B cell (primary cell): Measurements from ENCODE around the gene DAB1. TPM values are rescaled to one million over a fixed set of nuclear protein-coding genes. Genes with fewer than 3 reads are reported as not detected.

ENCODE experiments used
- ATAC-seq: fragments of 200-7000 bp; cut with Tn5 transposase; one replicate; pipeline ENCODE4 v1.10.0; 2021; ENCODE audit warnings: low read depth, mild to moderate bottlenecking, moderate number of reproducible peaks, moderate library complexity
- CTCF ChIA-PET: fragments of 350-600 bp; sonication (Branson Sonifier 250); formaldehyde crosslinking; loops from one replicate; lab custom pipeline; 2021; ENCODE audit warnings: antibody characterized with exemption, inconsistent platforms; lab: Charles Lee
- POLR2A ChIA-PET: fragments of 350-600 bp; sonication (Branson Sonifier 250); formaldehyde crosslinking; loops from one replicate; lab custom pipeline; 2021; ENCODE audit warnings: antibody characterized with exemption; lab: Charles Lee
- DNase-seq: peaks from one replicate; pipeline ENCODE4 v3.0.0; 2013
- H2AFZ ChIP-seq: 2 replicates; pipeline ENCODE4 v1.6.1; 2012; ENCODE audit warnings: mild to moderate bottlenecking, low read depth, low read length; ENCODE audit not compliant: insufficient read depth, poor library complexity, severe bottlenecking
- H3K27ac ChIP-seq, 2 donors: 1 replicate in 1 of 2; 2 replicates in 1 of 2; pipeline ENCODE4 v1.5.1; 2012 to 2013; ENCODE audit warnings: low read length in 2 of 2, mild to moderate bottlenecking in 2 of 2, moderate library complexity in 1 of 2
- H3K27me3 ChIP-seq, 4 experiments: fragments of 200-600 bp in 1 of 4; sonication (generic) in 1 of 4; replicated peaks in 1 of 4; 1 replicate in 2 of 4; 2 replicates in 2 of 4; pipeline versions ENCODE4 v1.6.1 to v1.7.0; 2013 to 2016; ENCODE audit warnings: low read length in 3 of 4, mild to moderate bottlenecking in 2 of 4, mixed read lengths in 1 of 4, moderate library complexity in 1 of 4; ENCODE audit not compliant: insufficient read depth in 4 of 4, control insufficient read depth in 3 of 4; ENCODE audit errors: control extremely low read depth in 1 of 4
- H3K36me3 ChIP-seq, 2 experiments: replicated peaks in 1 of 2; 1 replicate in 1 of 2; 2 replicates in 1 of 2; pipeline versions ENCODE4 v1.6.1 to v1.7.1; 2013; ENCODE audit warnings: low read length in 1 of 2; ENCODE audit not compliant: insufficient read depth in 2 of 2, control insufficient read depth in 1 of 2; ENCODE audit errors: control extremely low read depth in 1 of 2, extremely low read depth in 1 of 2
- H3K4me1 ChIP-seq, 2 donors: fragments of 200-600 bp in 1 of 2; sonication (generic) in 1 of 2; 1 replicate in 1 of 2; 2 replicates in 1 of 2; pipeline versions ENCODE4 v1.5.1 to v1.6.1; 2013 to 2017; ENCODE audit warnings: low read length in 2 of 2; ENCODE audit not compliant: control insufficient read depth in 2 of 2, insufficient read depth in 2 of 2
- H3K4me2 ChIP-seq: replicated peaks from 2 replicates; pipeline ENCODE3; 2012; ENCODE audit warnings: mild to moderate bottlenecking, low read depth, low read length; ENCODE audit not compliant: poor library complexity, severe bottlenecking
- H3K4me3 ChIP-seq, 5 experiments: fragments of 200-600 bp in 1 of 5; sonication (generic) in 1 of 5; 1 replicate in 3 of 5; 2 replicates in 2 of 5; pipeline versions ENCODE4 v1.5.1 to v1.7.0; 2011 to 2016; ENCODE audit warnings: low read length in 4 of 5, mild to moderate bottlenecking in 4 of 5, low read depth in 2 of 5, control low read depth in 1 of 5, moderate library complexity in 1 of 5; ENCODE audit not compliant: insufficient read depth in 1 of 5; ENCODE audit errors: control extremely low read depth in 1 of 5, extremely low read depth in 1 of 5
- H3K79me2 ChIP-seq: fragments of 200-600 bp; sonication (generic); one replicate; pipeline ENCODE4 v1.6.0; 2016; ENCODE audit warnings: low read length; ENCODE audit not compliant: control insufficient read depth, insufficient read depth
- H3K9ac ChIP-seq: fragments of 200-600 bp; sonication (generic); 2 replicates; pipeline ENCODE4 v1.6.1; 2017; ENCODE audit warnings: mild to moderate bottlenecking, low read length, moderate library complexity
- H3K9me3 ChIP-seq, 3 donors: one replicate each; pipeline versions ENCODE4 v1.6.1 to v1.7.1; 2013; ENCODE audit warnings: low read length in 2 of 3; ENCODE audit not compliant: control insufficient read depth in 2 of 3, insufficient read depth in 1 of 3; ENCODE audit errors: control extremely low read depth in 1 of 3
- H4K20me1 ChIP-seq: 2 replicates; pipeline ENCODE4 v1.6.0; 2012; ENCODE audit warnings: mild to moderate bottlenecking, low read length; ENCODE audit not compliant: insufficient read depth, control insufficient read depth, poor library complexity, severe bottlenecking
- H3K27ac Mint-ChIP-seq: one replicate; pipeline ENCODE4 v1.8.0; 2021; ENCODE audit warnings: mixed read lengths
- H3K27me3 Mint-ChIP-seq: one replicate; pipeline ENCODE4 v1.8.0; 2021; ENCODE audit warnings: mixed read lengths
- H3K4me1 Mint-ChIP-seq: one replicate; pipeline ENCODE4 v1.8.0; 2021; ENCODE audit warnings: mixed read lengths
- H3K4me3 Mint-ChIP-seq: one replicate; pipeline ENCODE4 v1.8.0; 2021; ENCODE audit warnings: mixed read lengths
- H3K9me3 Mint-ChIP-seq: one replicate; pipeline ENCODE4 v1.8.0; 2022; ENCODE audit warnings: mixed read lengths; ENCODE audit not compliant: insufficient read depth
- EZH2 ChIP-seq: IDR thresholded peaks from 2 replicates; pipeline ENCODE4 v1.6.1; 2012; ENCODE audit warnings: borderline replicate concordance, low read depth, mild to moderate bottlenecking, moderate library complexity, low read length; ENCODE audit not compliant: insufficient read depth, poor library complexity, severe bottlenecking
- WGBS: methylation state at CpG from one replicate; pipeline ENCODE4 v1.1.5; 2013; ENCODE audit warnings: missing lambda C conversion rate; ENCODE audit not compliant: insufficient coverage; 5-methylcytosine and 5-hydroxymethylcytosine counted together
- intact Hi-C: fragments of 100-400 bp; cut with micrococcal nuclease; formaldehyde crosslinking; loops from one replicate; pipeline ENCODE4 v1.10.0; 2022
- polyA plus RNA-seq: library from polyadenylated mRNA; depleted of rRNA; stranded (reverse); fragments of >200 nt; gene quantifications from 2 replicates; pipeline ENCODE4 v1.2.3, GENCODE V29; 2012
- total RNA-seq, 2 donors: library from RNA; stranded (reverse); fragments of 120-200 nt in 1 of 2; gene quantifications; 1 replicate in 1 of 2; 2 replicates in 1 of 2; pipeline versions ENCODE4 v1.2.3 to v1.2.4, GENCODE V29; 2013 to 2022
- TF ChIP-seq, protein P1 (sequence below): fragments of 200-600 bp; IDR thresholded peaks from one replicate; pipeline ENCODE4 v1.8.0; 2022; ENCODE audit warnings: antibody characterized with exemption, mild to moderate bottlenecking

Gene DAB1
- total and polyA plus RNA-seq, 2 donors (not counting 1 experiment from before 2014, with no cell fraction given): not detected

DNA sequence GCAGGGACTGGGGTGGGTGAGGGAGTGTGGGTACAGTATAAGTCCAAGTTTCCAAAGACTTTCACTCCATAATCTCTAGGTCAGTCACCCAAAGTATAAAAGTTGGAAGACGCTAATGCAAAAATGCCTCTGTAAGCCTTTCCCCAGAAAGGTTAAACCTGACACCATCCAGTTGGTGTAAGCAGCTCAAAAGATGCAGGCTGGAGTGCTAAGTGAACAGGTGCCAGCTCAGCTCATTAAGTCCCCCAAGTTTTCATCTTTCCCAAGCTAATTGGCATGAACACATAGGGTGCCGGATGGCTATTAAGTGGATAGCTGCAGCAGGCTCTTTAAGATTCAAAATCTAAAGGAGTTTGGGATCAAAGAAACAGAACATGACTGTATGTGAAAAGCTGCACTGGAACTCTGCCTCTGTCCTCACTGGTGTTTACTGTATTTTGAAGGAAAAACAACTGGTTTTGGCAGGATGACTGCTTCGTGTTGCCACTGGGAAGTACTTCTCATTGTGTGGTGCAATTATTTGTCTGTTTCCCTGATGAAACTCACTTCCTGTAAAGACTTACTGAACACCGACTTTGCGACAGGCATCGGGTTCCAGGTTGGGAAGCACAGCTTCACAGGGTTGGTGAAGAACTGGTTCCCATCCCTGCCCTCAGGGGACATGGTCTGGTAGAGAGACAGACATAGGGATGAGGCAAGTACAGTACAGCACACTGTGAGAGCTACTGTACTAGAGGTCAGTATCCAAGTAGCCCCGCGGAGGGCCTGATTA lies 152.7 kb downstream of the DAB1 start:
- Mint-ChIP-seq H3K27me3 (no peaks in the 10 kb centered on the region), H3K9me3 (no peaks in the 10 kb centered on the region), H3K4me3 (no peak overlapping the region), H3K4me1 (no peaks in the 10 kb centered on the region), H3K27ac (no peak overlapping the region)
- Histone ChIP-seq H3K4me2 (no peak overlapping the region), H4K20me1 (no peaks in the 10 kb centered on the region), H3K4me1 (no peaks in the 10 kb centered on the region), H3K27ac (no peak overlapping the region), H3K36me3 (no peaks in the 10 kb centered on the region), H3K9ac (no peak overlapping the region), H3K9me3 (no peaks in the 10 kb centered on the region), H3K4me3 (no peak overlapping the region), H2AFZ (no peak overlapping the region), H3K27me3 (no peaks in the 10 kb centered on the region), H3K79me2 (no peaks in the 10 kb centered on the region)
- ChIA-PET POLR2A (no interaction called here), CTCF (no interaction called here)
- no peak for ATAC-seq
- WGBS: 86% methylated on average over 4 of the region's 8 CpGs
- no peak for DNase-seq
- intact Hi-C loops: no loop called here
- TF ChIP-seq, protein P1, sequence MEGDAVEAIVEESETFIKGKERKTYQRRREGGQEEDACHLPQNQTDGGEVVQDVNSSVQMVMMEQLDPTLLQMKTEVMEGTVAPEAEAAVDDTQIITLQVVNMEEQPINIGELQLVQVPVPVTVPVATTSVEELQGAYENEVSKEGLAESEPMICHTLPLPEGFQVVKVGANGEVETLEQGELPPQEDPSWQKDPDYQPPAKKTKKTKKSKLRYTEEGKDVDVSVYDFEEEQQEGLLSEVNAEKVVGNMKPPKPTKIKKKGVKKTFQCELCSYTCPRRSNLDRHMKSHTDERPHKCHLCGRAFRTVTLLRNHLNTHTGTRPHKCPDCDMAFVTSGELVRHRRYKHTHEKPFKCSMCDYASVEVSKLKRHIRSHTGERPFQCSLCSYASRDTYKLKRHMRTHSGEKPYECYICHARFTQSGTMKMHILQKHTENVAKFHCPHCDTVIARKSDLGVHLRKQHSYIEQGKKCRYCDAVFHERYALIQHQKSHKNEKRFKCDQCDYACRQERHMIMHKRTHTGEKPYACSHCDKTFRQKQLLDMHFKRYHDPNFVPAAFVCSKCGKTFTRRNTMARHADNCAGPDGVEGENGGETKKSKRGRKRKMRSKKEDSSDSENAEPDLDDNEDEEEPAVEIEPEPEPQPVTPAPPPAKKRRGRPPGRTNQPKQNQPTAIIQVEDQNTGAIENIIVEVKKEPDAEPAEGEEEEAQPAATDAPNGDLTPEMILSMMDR: no peak
- TF ChIP-seq EZH2: no peak

DNA sequence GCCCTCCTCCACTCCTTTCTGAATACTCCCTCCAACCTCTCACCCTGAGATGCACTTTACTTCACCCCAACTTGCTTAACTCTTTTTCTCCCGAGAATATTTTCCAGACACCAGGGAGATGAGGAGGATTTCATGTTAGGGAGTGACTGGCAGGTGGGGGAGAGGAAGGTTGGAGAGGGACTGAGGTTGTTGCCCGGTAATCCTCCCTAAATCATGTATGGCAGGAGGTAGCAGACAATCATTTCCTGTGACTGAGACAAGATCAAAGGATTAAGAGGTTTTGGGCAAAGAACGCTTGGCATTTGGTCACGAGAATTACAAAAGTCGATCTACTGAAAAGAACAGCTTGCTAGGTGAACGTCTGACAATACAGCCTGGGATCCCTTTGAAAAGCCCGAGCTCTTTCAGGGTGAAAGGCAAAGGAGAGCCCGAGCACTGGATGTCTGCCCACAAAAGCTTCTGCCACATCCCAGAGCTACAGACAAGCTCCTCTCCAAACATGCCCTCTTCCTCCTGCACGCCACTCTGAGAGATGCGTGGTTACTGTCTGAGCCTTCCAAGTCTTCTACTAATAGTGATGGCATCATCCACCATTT lies 154.1 kb downstream of the DAB1 start:
- TF ChIP-seq, protein P1: no peak
- TF ChIP-seq EZH2: no peak
- ChIA-PET CTCF (no interaction called here), POLR2A (no interaction called here)
- intact Hi-C loops: no loop called here
- ATAC-seq: no peak
- H3K9me3 ChIP-seq: no peaks in the 10 kb centered on the region
- Mint-ChIP-seq H3K4me1 (no peaks in the 10 kb centered on the region), H3K27me3 (no peaks in the 10 kb centered on the region), H3K27ac (no peak overlapping the region), H3K9me3 (no peaks in the 10 kb centered on the region), H3K4me3 (no peak overlapping the region)
- no peaks in the 10 kb centered on the region for H3K27me3 ChIP-seq
- DNase-seq: no peak
- H3K4me1 ChIP-seq: no peaks in the 10 kb centered on the region
- 66% methylated on average over 8 of the region's 10 CpGs for WGBS
- H3K36me3 ChIP-seq: no peaks in the 10 kb centered on the region
- H2AFZ ChIP-seq: no peak overlapping the region
- no peak overlapping the region for H3K4me2 ChIP-seq
- no peak overlapping the region for H3K27ac ChIP-seq
- no peaks in the 10 kb centered on the region for H3K79me2 ChIP-seq
- H3K9ac ChIP-seq: no peak overlapping the region
- H4K20me1 ChIP-seq: no peaks in the 10 kb centered on the region
- H3K4me3 ChIP-seq: no peak overlapping the region
